ENCODE measurements around the gene FGD6. TPM values are rescaled to one million over a fixed set of nuclear protein-coding genes. Genes with fewer than 3 reads are reported as not detected.

Gene FGD6
- total RNA-seq, 1 experiment from 2014 or later: 25.1 TPM

DNA sequence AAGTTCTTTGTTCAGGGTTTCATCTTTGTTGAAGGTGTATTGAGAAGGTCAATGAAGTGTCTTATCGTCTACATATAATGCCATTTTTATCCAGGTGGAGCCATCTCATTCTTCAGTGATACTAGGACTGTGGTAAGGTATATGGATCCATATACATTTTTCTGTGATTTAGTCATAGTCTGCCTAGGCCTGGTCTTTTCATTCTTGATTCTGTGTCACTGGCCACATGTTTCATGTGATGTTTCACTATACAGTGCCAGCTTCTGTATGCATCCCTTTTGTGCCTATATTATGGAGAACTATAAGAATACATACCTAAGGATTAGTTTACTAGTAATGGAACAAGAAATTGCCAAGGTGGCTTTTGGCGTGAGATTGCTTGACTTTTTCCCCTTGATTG is 40.9 kb upstream of the FGD6 start:
- Mint-ChIP-seq H3K4me1 (ENCODE audit: insufficient read depth, unreplicated experiment) (peaks cover 19% of the 10 kb centered on the region), H3K36me3 (ENCODE audit: insufficient read depth, unreplicated experiment) (peaks cover 66% of the 10 kb centered on the region), H3K27ac (ENCODE audit: low read depth, unreplicated experiment) (no peak overlapping the region), H3K27me3 (ENCODE audit: insufficient read depth, unreplicated experiment) (no peaks in the 10 kb centered on the region), H3K4me3 (ENCODE audit: unreplicated experiment) (no peak overlapping the region), H3K9me3 (ENCODE audit: unreplicated experiment) (no peaks in the 10 kb centered on the region)
- intact Hi-C loops (cut with micrococcal nuclease): no loop called here
- ChIA-PET POLR2A (interaction anchor here (0.6 to 1.2 kb wide), 5 partner anchors 13 to 154 kb away, joined by 3 to 4 read pairs (median 3); no protein-coding TSS in a partner anchor), CTCF (interaction anchor here (0.5 kb wide), 1 partner anchor 277 kb away, joined by 3 read pairs; no protein-coding TSS in a partner anchor)
- TF ChIP-seq, protein P1, sequence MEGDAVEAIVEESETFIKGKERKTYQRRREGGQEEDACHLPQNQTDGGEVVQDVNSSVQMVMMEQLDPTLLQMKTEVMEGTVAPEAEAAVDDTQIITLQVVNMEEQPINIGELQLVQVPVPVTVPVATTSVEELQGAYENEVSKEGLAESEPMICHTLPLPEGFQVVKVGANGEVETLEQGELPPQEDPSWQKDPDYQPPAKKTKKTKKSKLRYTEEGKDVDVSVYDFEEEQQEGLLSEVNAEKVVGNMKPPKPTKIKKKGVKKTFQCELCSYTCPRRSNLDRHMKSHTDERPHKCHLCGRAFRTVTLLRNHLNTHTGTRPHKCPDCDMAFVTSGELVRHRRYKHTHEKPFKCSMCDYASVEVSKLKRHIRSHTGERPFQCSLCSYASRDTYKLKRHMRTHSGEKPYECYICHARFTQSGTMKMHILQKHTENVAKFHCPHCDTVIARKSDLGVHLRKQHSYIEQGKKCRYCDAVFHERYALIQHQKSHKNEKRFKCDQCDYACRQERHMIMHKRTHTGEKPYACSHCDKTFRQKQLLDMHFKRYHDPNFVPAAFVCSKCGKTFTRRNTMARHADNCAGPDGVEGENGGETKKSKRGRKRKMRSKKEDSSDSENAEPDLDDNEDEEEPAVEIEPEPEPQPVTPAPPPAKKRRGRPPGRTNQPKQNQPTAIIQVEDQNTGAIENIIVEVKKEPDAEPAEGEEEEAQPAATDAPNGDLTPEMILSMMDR (IDR thresholded peaks at IDR 0.05; ENCODE audit: unreplicated experiment): no peak
- no peak for DNase-seq (ENCODE audit: unreplicated experiment)
- BruUV-seq (replicated peaks): no TSS peak

DNA sequence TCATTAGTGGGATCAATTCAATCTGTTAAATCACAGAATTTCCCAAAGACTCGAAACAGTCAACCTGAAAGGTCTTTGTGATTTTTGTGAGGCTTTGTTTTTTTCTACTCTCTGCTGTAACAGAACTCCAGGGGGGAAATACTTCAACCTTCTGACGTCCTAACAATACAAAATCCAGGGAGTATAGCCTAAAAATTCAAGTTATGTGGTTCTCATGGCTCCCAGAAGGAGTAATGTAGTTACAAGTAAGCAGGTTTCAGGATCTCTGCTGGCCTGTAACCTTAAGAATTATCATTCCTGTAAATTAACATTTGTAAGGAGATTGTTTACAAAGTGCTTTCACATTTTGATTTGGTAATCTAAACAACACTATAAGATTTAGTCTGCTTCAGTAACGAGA is 40.3 kb upstream of the FGD6 start:
- POLR2A ChIA-PET: interaction anchor here (0.6 to 1.2 kb wide), 4 partner anchors 12 to 118 kb away, joined by 3 to 4 read pairs (median 3); no protein-coding TSS in a partner anchor
- H3K27ac Mint-ChIP-seq (ENCODE audit: low read depth, unreplicated experiment): no peak overlapping the region
- CTCF ChIA-PET: interaction anchor here (0.5 kb wide), 1 partner anchor 277 kb away, joined by 3 read pairs; no protein-coding TSS in a partner anchor

DNA sequence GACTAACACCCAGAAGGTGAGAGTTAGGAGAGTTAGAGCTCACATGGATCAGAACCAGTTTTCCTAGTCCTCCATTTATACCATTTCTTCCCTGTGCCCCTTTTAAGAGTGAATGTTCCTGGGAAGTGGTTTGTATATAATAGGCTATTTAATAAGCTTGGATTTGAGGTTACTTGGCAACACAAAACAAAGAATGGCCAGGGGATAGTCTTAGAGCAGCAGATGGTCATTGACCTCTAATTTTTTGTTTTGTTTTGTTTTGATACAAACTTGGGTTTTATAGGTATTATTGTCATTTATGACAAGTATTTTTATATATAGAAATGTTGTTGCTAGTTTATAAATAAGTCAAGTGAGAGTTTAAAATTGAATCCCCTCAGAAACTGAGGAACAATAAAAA is 36.1 kb upstream of the FGD6 start:
- Mint-ChIP-seq H3K27ac (ENCODE audit: low read depth, unreplicated experiment) (no peak overlapping the region), H3K27me3 (ENCODE audit: insufficient read depth, unreplicated experiment) (no peaks in the 10 kb centered on the region), H3K4me1 (ENCODE audit: insufficient read depth, unreplicated experiment) (peaks cover 7% of the 10 kb centered on the region), H3K4me3 (ENCODE audit: unreplicated experiment) (no peak overlapping the region), H3K9me3 (ENCODE audit: unreplicated experiment) (no peaks in the 10 kb centered on the region), H3K36me3 (ENCODE audit: insufficient read depth, unreplicated experiment) (peaks cover 62% of the 10 kb centered on the region)
- TF ChIP-seq, protein P1 (IDR thresholded peaks at IDR 0.05; ENCODE audit: unreplicated experiment): no peak
- DNase-seq (ENCODE audit: unreplicated experiment): no peak
- intact Hi-C loops (cut with micrococcal nuclease): no loop called here
- ChIA-PET CTCF (no interaction called here), POLR2A (interaction anchor here (0.6 to 0.7 kb wide), 2 partner anchors 24 to 49 kb away, joined by 3 read pairs; no protein-coding TSS in a partner anchor)
- no TSS peak for BruUV-seq (replicated peaks)

More for the DNA sequence above, 40.3 kb upstream of the FGD6 start:
- Mint-ChIP-seq H3K4me3 (ENCODE audit: unreplicated experiment) (no peak overlapping the region), H3K9me3 (ENCODE audit: unreplicated experiment) (no peaks in the 10 kb centered on the region), H3K36me3 (ENCODE audit: insufficient read depth, unreplicated experiment) (peaks cover 67% of the 10 kb centered on the region), H3K27me3 (ENCODE audit: insufficient read depth, unreplicated experiment) (no peaks in the 10 kb centered on the region), H3K4me1 (ENCODE audit: insufficient read depth, unreplicated experiment) (peaks cover 19% of the 10 kb centered on the region)
- intact Hi-C loops (cut with micrococcal nuclease): no loop called here
- TF ChIP-seq, protein P1 (IDR thresholded peaks at IDR 0.05; ENCODE audit: unreplicated experiment): no peak
- no peak for DNase-seq (ENCODE audit: unreplicated experiment)
- no TSS peak for BruUV-seq (replicated peaks)

DNA sequence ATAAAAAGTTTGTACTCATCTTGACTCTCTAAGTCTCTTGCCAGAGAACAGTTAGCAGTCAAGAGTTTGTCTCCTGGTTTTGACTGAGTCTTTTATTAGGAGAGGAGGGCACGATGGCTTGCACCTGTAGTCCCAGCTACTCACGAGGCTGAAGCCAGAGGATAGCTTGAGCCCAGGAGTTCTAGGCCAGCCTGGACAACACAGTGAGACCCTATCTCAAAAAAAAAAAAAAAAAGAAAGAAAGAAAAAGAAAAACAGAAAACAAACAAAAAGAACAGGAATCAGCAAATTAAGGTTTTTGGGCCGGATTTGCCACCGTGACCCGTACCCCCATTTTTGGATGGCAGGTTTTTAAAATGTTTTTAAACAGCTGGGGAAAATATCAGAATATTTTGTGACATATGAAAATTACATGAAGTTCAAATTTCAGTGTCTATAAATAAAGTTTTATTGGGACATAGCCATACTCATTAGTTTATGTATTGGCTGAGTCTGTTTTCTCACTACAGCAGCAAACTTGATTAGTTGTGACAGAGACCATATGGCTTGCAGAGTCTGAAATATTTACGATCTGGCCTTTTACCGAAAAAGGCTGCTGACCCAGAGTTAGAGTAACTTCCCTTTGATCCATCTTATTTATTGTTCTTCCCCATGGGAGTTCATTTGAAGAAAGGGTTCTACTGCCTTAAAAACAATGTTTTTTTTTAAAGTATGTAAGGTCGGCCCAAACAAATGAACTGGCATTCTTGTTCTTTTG is 31.5 kb upstream of the FGD6 start:
- Mint-ChIP-seq H3K9me3 (ENCODE audit: unreplicated experiment) (no peaks in the 10 kb centered on the region), H3K27me3 (ENCODE audit: insufficient read depth, unreplicated experiment) (no peaks in the 10 kb centered on the region), H3K4me1 (ENCODE audit: insufficient read depth, unreplicated experiment) (peaks cover 6% of the 10 kb centered on the region), H3K36me3 (ENCODE audit: insufficient read depth, unreplicated experiment) (peaks cover 34% of the 10 kb centered on the region), H3K27ac (ENCODE audit: low read depth, unreplicated experiment) (no peak overlapping the region), H3K4me3 (ENCODE audit: unreplicated experiment) (no peak overlapping the region)
- ChIA-PET CTCF (no interaction called here), POLR2A (interaction anchor here (0.8 kb wide), 1 partner anchor 29 kb away, joined by 3 read pairs; no protein-coding TSS in a partner anchor)
- DNase-seq (ENCODE audit: unreplicated experiment): no peak
- BruUV-seq (replicated peaks): no TSS peak
- intact Hi-C loops (cut with micrococcal nuclease): no loop called here
- TF ChIP-seq, protein P1 (IDR thresholded peaks at IDR 0.05; ENCODE audit: unreplicated experiment): no peak
